ENCODE results near the gene PTCH2. TPM values are rescaled to one million over a fixed set of nuclear protein-coding genes. Genes with fewer than 3 reads are reported as not detected.
"Not testable (repeated sequence)": the region's sequence is repeated elsewhere in the genome, so short reads cannot be mapped to it uniquely, and the experiment has no call there.

PTCH2 gene
- polyA plus RNA-seq, 3 donors from 2014 or later: 0.20 TPM; not detected in 2

- H3K27me3 Mint-ChIP-seq (ENCODE audit: low read depth in 3 of 3): peaks cover 0 to 6% (median 2%) of the 10 kb centered on the region in 3 donors
- no peak for DNase-seq
- no peaks in the 10 kb centered on the region for H3K9me3 Mint-ChIP-seq
- no peaks in the 10 kb centered on the region for H3K36me3 Mint-ChIP-seq
- no peak overlapping the region for H3K4me3 Mint-ChIP-seq
- H3K4me1 Mint-ChIP-seq: peaks cover 7 to 8% of the 10 kb centered on the region in 2 donors
- no peak overlapping the region for H3K27ac Mint-ChIP-seq
These were observed 11.5 kb downstream of the PTCH2 start for GRCh38 chr1:44831516-44831915.

- DNase-seq: no peak
- H3K4me3 Mint-ChIP-seq: no peak overlapping the region
- H3K4me1 Mint-ChIP-seq: peaks cover 4 to 5% of the 10 kb centered on the region in 2 donors
- H3K27me3 Mint-ChIP-seq (ENCODE audit: low read depth in 3 of 3): peaks cover 2 to 4% (median 2%) of the 10 kb centered on the region in 3 donors
- H3K9me3 Mint-ChIP-seq: peaks cover 0 to 2% (median 0%) of the 10 kb centered on the region in 6 donors
- no peaks in the 10 kb centered on the region for H3K36me3 Mint-ChIP-seq
- no peak overlapping the region for H3K27ac Mint-ChIP-seq
These were observed 12.2 kb downstream of the PTCH2 start for GRCh38 chr1:44830900-44831304.

GRCh38 chr1:44829506-44830384 is 13.3 kb downstream of the PTCH2 start:
- Mint-ChIP-seq H3K4me3 (no peak overlapping the region), H3K36me3 (no peaks in the 10 kb centered on the region), H3K4me1 (no peaks in the 10 kb centered on the region), H3K27me3 (ENCODE audit: low read depth in 3 of 3) (peaks cover 2 to 5% (median 2%) of the 10 kb centered on the region in 3 donors), H3K9me3 (peaks cover 0 to 2% (median 0%) of the 10 kb centered on the region in 6 donors), H3K27ac (no peak overlapping the region)
- DNase-seq: no peak

- no peak for DNase-seq
- peaks cover 2 to 3% (median 2%) of the 10 kb centered on the region in 3 donors for H3K27me3 Mint-ChIP-seq (ENCODE audit: low read depth in 3 of 3)
- no peaks in the 10 kb centered on the region for H3K36me3 Mint-ChIP-seq
These were observed 14.1 kb downstream of the PTCH2 start for GRCh38 chr1:44828841-44829440.

GRCh38 chr1:44828003-44828651 is 14.9 kb downstream of the PTCH2 start:
- no peaks in the 10 kb centered on the region for H3K4me1 Mint-ChIP-seq
- H3K9me3 Mint-ChIP-seq: peaks cover 0 to 2% (median 0%) of the 10 kb centered on the region in 6 donors
- no peaks in the 10 kb centered on the region for H3K36me3 Mint-ChIP-seq
- no peak for DNase-seq
- H3K27me3 Mint-ChIP-seq (ENCODE audit: low read depth in 3 of 3): peaks cover 0 to 3% (median 2%) of the 10 kb centered on the region in 3 donors
- no peak overlapping the region for H3K27ac Mint-ChIP-seq
- no peak overlapping the region for H3K4me3 Mint-ChIP-seq

More at GRCh38 chr1:44828841-44829440, 14.1 kb downstream of the PTCH2 start:
- Mint-ChIP-seq H3K4me1 (no peaks in the 10 kb centered on the region), H3K27ac (no peak overlapping the region), H3K9me3 (peaks cover 0 to 2% (median 0%) of the 10 kb centered on the region in 6 donors), H3K4me3 (no peak overlapping the region)

GRCh38 chr1:44827197-44828002 is 15.7 kb downstream of the PTCH2 start:
- no peak overlapping the region for H3K27ac Mint-ChIP-seq

GRCh38 chr1:44826375-44827196 is 16.5 kb downstream of the PTCH2 start:
- no peak for DNase-seq

More at GRCh38 chr1:44827197-44828002, 15.7 kb downstream of the PTCH2 start:
- Mint-ChIP-seq H3K27me3 (ENCODE audit: low read depth in 3 of 3) (peaks cover 0 to 3% (median 2%) of the 10 kb centered on the region in 3 donors), H3K4me3 (no peak overlapping the region), H3K36me3 (no peaks in the 10 kb centered on the region), H3K4me1 (no peaks in the 10 kb centered on the region), H3K9me3 (peaks cover 0 to 2% (median 0%) of the 10 kb centered on the region in 6 donors)
- DNase-seq: no peak

GRCh38 chr1:44824392-44824791 is 18.7 kb downstream of the PTCH2 start:
- H3K27ac Mint-ChIP-seq; DNase-seq; H3K9me3 Mint-ChIP-seq; H3K36me3 Mint-ChIP-seq; H3K27me3 Mint-ChIP-seq (ENCODE audit: low read depth in 3 of 3); H3K4me3 Mint-ChIP-seq: not testable (repeated sequence)
- H3K4me1 Mint-ChIP-seq: peaks cover 21 to 23% of the 10 kb centered on the region in 2 donors

More at GRCh38 chr1:44826375-44827196, 16.5 kb downstream of the PTCH2 start:
- no peaks in the 10 kb centered on the region for H3K36me3 Mint-ChIP-seq
- H3K9me3 Mint-ChIP-seq: peaks cover 0 to 2% (median 0%) of the 10 kb centered on the region in 6 donors
- no peak overlapping the region for H3K27ac Mint-ChIP-seq
- peaks cover 0 to 3% (median 2%) of the 10 kb centered on the region in 3 donors for H3K27me3 Mint-ChIP-seq (ENCODE audit: low read depth in 3 of 3)
- peaks cover 0 to 1% of the 10 kb centered on the region in 2 donors for H3K4me1 Mint-ChIP-seq
- H3K4me3 Mint-ChIP-seq: no peak overlapping the region

GRCh38 chr1:44822981-44823451 is 20.0 kb downstream of the PTCH2 start:
- Mint-ChIP-seq H3K27ac (no peak overlapping the region), H3K4me1 (peaks cover 33 to 37% of the 10 kb centered on the region in 2 donors), H3K27me3 (ENCODE audit: low read depth in 3 of 3) (peaks cover 7 to 10% (median 9%) of the 10 kb centered on the region in 3 donors), H3K36me3 (no peaks in the 10 kb centered on the region), H3K4me3 (no peak overlapping the region), H3K9me3 (peaks cover 0 to 2% (median 0%) of the 10 kb centered on the region in 6 donors)
- DNase-seq: no peak

GRCh38 chr1:44822131-44822701 is 20.8 kb downstream of the PTCH2 start:
- Mint-ChIP-seq H3K9me3 (peaks cover 0 to 2% (median 0%) of the 10 kb centered on the region in 6 donors), H3K4me3 (no peak overlapping the region), H3K36me3 (no peaks in the 10 kb centered on the region), H3K27ac (no peak overlapping the region), H3K27me3 (ENCODE audit: low read depth in 3 of 3) (peaks cover 7 to 15% (median 9%) of the 10 kb centered on the region in 3 donors), H3K4me1 (peaks cover 37 to 45% of the 10 kb centered on the region in 2 donors)
- no peak for DNase-seq

GRCh38 chr1:44821240-44821715 is 21.8 kb downstream of the PTCH2 start:
- Mint-ChIP-seq H3K27me3 (ENCODE audit: low read depth in 3 of 3) (peaks cover 7 to 15% (median 8%) of the 10 kb centered on the region in 3 donors), H3K36me3 (no peaks in the 10 kb centered on the region), H3K9me3 (peaks cover 0 to 1% (median 0%) of the 10 kb centered on the region in 6 donors), H3K4me1 (peaks cover 37 to 48% of the 10 kb centered on the region in 2 donors), H3K27ac (peak overlapping the region; percentile 69 to 100 (median 92)), H3K4me3 (peak overlapping the region; percentile 88 to 98 (median 97))
- DNase-seq: no peak
